Activated CD4-positive, alpha-beta T cell treated with anti-CD3 and anti-CD28 coated beads, Interleukin-2, Interleukin-6, amounts not matched to agents 100 ng/mL and 50 ng/mL, durations not matched to agents 16 hours and 8 hours (primary cell): Measurements from ENCODE around the gene DRGX.

Experiments
- DNase-seq: peaks from one replicate; pipeline ENCODE4 v3.0.0-alpha.2; 2020

The DRGX gene

DNA sequence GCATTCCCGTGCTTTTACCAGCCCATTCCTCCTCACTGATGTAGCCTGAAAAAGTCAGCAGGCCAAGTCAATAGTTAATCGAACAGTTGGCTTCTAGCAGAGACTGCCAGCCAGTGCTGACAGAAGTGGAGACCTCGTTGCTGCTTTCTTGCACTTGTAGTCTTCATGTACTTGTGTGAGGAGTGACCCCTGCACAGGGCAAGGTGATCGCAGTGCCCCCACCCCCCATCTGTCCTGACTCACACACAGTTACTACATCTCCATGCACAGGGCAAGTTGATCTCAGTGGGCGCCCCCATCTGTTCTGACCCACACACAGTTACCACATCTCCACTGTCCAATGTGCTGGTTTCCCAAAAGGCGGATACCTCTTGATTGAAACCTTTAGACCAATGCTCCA lies 62.7 kb downstream of the DRGX start:
- no peak for DNase-seq

DNA sequence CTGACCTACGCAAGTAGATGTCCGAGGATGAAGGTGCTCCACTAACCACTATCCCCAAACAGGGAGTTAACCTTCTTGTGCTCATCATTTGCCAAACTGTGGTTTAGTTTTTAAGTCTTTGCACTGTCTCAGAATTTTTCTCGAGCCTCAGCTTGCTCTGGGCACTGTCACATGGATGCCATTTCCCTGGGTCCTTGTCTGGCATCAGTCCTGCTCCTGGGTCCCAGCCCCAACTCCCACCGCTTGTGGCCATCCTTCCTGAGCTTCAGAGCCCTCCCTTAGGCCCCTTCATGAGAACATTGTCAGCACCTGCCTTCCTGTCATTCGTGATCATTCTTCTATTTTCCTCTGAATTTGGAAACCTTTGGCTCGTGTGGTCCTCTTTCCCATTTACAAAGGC lies 63.1 kb downstream of the DRGX start:
- no peak for DNase-seq

DNA sequence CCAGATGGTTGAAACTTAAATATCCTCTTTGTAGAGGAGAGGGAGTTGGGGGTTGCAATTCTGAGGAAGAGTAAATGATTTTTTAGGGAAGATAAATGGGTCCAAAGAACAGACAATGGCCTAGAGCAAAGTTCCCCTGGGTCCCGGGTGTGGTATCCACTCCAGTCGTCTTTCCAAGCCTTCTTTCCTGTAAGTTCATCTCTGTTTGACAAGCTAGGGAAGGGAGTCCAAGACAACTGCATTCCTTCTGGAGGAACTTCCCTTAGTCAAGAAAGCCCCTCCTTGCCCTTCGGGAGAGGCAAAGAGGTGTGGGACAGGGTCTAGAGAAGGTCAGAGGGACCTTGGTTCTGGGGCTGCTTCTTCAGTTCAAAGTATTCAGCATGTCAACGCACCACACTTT lies 63.6 kb downstream of the DRGX start:
- no peak for DNase-seq

DNA sequence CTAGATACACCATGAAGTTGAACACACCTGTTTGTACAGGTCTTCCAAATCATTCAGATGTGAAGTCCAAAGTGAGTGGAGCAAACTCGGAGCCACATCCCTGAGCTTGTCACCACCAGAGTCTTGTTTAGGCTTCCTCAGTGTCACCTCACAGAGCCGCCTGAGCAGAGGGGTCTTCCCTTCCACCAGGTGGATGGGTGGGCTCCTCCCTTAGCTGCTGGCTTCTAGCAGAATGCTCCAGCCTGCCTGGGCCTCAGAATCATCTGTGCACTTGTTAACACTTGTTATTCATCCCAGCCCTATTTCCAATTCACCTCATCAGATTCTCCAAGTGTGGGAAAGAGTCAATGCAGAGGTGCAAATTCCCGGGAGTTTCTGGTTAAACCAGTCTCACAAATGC lies 64.5 kb downstream of the DRGX start:
- no peak for DNase-seq

DNA sequence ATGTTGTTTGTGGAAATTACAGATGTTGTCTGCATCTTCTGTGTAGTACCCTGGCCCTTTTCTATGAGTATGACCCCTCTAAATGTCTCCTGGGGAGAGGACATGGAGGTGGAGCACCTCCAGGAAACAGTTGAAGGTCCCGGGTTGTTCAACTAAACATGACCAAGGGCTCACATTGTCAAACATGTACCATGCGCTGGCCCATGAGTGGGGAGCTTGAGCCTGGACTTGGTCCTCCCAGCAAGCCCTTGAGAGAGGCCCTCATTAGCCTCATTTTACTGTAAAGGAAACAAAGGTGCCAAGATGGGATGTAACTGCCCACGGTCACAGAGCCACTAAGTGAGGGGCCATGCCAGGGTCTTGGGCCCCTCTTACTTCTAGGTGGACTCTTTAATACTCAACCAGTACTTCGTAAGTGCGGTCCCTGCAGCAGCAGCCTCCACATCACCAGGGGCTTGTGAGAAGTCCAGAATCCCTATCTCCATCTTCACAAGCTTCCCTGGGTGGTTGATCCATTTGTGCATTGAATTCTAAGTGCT lies 65.7 kb downstream of the DRGX start:
- DNase-seq: no peak

DNA sequence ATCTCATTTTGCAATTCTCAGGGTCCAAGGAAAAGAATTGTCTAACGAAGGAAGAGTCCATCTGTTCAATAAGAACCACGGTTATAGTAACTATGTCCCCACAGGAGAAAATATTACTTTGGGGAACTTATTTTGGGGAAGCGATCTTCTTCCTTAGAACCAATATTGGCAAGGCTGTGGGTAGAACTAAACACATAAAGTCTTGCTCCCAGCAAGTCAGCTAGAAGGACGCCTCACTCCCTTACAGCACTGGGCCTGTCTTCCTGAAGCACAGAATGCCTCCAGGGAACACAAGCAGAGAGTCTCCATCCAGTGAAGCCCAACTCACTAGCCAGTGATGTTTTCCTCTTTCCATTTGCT lies 66.8 kb downstream of the DRGX start:
- DNase-seq: no peak

DNA sequence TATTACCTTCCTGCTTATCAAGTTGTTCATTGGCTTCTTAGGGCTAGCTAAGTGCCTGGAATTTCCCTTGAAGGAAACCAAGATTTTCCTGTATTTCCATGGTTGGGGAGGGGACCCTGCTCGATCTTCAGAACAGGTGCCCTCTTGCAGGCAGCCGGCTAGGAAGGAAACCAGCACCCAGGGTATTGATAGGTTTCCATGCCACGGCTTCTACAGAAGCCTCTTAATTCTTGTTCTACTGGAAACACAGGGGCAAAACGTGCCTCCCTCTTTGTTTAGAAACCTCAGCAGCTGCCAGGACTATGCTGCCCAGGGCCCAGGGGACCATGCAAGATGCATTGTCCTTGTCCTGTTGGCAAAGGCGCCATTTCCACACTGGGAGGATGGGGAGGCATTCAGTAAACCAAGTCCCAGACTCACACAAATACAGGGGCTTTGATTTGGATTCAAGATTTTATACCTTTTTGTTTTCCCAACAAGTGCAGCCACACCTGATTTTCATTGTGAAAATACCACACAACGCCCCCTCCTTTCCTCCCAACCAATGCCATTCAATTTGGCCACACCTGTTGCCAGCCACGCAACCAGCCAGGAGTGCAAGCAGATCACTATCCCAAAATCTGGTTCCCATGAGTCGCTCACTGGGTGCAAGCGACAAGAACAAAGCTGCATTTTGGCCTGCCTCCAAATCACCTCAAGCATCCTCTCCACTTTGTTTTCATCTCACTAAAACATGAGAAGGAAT lies 67.3 kb downstream of the DRGX start:
- DNase-seq: no peak

DNA sequence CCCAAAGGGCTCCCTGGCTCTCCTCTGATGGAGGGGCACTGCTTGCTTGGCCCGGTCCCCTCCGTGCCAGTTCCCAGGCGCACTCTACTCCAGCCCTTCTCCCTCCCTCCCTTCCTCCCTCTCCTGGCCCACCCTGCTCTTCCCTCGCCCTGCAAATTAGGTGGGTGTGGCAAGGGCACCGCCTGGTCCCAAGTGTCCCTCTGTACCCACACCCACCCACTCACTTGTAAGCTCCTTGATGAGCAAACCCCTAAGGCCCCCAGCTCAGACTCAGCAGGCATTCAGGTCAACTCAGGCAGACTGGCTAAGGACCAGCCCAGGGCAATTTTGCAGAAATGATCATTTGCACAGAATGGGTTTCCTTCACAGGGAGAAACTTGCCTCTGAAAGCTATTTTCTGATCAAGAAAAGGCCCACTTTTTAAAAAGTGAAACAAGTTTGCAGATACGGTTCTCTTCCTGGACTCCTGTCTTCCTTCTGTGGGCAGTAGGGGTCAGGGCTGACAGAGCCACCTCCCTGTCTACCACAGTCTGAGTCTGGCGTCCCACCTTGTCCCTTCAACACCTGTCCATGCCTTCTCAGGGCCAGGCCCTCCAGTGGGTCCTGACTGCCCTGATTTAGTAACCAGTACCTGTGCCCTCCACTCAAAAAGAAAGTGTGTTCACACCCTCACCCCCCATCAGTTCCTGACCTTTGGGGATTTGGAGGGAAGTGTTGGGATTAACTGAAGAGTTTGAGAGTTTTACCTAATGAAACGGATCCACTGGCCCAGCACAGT lies 68.7 kb downstream of the DRGX start:
- DNase-seq: no peak

DNA sequence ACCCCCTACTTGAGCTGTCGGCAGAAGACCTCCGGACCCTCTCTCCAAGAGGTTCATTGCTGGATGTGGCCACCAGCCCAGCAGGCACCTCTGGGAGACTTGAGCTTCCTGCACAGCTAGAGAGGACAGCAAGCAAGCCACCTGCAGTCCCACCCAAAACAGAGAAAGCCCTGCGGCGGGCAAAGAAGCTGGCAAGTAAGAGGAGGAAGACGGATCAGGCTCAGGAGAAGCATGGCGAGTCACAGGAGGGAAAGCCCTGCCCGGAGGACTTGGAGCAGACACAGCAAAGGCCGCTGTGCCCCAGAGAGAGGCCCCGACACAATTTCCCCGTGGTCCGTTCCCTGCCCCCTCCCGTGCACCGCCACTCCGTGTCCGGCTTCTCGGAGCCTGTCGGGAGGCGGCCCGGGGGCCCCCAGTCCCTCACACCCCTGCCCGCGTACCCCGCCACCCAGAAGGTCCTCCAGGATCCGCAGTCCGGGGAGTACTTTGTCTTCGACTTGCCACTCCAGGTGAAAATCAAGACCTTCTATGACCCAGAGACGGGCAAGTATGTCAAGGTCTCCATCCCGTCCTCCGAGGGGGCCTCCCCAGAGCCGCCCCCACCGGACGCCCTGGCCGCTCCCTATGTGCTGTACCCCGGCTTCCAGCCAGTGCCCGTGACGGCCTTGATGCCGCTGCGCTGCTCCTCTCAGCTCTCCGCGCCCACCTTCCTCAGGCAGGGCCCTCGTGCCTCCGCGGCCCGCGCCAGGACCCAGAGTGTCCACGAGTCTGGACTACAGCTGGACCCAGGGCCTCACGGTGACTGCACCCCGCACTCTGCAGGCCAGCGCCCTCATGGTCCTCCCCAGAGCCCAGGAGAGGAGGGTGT lies 69.7 kb downstream of the DRGX start:
- DNase-seq: no peak

DNA sequence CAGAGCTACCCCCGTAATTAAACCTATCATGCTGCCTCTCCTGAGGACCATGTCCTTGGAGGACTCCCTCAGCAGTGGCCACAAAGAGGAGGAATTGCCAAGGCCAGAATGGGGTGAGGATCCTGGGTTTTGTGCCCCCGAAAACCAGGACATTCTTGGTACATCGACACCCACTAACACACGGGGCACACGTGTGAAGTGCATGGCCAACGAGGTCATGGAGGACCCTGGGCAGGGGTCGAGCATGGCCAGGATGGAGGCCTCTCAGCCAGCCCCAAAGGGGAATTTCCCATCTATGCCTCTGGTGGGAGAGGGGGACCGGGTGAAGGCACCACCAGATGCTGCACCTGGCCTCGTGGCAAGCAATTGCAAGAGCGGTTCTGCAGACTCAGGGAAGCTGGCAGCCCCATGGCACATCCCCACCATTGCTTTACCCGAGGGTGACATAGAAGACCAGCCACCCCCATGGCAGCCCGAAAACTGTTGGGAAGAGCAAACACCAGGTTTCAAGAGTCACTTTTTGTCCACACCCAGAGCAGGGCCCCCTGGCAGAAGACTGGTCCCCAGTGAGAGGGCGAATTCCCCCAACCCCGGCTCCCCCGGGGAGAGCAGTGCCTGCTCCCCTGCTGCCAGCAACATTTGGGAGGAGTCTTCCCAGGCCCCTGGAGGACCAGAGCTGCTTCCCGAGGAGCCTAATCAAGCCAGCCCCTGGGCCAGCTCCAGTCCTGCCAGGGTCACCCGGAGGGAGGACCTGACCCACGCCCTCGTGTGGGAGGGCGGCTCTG lies 70.6 kb downstream of the DRGX start:
- no peak for DNase-seq

DNA sequence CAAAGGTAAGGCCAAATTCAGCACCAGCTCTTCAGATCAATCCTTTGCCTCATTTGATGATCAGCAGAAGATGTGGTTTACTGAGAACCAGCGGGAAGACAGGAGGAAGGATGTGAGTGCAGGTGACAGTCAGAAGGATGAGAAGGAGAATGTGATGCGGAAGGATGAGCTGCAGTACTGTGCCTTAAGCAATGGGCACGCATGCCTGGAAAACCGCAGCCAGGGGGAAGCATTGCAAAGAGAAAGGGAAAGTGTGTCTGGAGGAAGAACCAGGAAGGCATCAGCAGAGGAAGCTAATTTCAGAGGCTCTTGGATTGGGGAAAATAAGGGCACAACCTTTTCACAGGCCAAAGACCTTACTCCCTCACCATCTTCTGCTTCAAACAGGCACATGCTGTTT lies 71.2 kb downstream of the DRGX start:
- no peak for DNase-seq

DNA sequence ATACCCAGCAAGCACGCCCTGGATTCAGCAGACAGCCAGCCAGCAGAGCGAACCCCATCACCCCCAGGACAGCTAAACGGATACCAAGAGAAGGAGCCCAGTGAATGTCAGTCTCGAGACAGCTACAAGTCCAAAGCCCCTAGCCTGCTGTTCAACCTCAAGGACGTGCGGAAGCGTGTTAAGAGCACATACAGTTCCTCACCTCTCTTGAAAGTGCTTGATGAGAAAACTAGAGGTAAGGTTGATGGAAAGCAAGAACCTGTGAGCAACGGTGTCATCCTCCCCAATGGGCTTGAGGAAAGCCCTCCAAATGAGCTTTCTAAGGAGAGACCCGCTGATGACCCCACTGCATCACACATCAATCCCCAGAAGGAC lies 72.0 kb downstream of the DRGX start:
- no peak for DNase-seq

DNA sequence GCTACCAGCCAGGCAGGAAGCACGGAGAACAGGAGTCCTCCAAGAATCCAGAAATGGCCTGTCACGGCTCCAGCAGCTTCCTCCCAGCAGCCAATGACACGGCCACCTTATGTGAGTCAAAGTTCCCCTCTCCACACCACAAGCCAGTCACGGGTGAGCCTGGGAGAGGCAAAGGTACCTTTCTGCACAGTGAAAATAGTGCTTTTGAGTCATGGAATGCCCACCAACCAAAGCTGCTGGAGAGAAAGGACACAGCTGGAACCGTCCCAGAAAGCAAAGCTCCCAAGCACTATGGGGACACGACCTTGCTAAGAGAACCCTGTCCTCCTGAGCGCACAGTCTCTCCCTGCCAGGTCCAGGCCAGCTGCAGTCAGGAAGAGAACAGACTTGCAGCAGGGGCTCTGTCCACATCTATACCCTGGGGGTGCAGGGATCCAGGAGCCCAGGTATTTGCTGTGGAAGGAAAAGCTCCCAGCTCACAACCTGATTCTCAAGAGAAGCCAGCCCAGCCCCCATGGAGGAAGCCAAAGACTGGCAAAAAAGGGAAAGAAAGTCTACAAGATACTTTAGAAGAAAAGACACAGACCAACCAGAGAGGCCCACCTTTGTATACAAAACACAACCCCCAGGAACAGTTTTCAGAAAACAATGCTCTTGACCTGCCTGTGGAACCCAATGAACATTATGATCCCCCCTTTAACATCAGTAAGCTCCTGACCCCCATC lies 72.6 kb downstream of the DRGX start:
- no peak for DNase-seq

DNA sequence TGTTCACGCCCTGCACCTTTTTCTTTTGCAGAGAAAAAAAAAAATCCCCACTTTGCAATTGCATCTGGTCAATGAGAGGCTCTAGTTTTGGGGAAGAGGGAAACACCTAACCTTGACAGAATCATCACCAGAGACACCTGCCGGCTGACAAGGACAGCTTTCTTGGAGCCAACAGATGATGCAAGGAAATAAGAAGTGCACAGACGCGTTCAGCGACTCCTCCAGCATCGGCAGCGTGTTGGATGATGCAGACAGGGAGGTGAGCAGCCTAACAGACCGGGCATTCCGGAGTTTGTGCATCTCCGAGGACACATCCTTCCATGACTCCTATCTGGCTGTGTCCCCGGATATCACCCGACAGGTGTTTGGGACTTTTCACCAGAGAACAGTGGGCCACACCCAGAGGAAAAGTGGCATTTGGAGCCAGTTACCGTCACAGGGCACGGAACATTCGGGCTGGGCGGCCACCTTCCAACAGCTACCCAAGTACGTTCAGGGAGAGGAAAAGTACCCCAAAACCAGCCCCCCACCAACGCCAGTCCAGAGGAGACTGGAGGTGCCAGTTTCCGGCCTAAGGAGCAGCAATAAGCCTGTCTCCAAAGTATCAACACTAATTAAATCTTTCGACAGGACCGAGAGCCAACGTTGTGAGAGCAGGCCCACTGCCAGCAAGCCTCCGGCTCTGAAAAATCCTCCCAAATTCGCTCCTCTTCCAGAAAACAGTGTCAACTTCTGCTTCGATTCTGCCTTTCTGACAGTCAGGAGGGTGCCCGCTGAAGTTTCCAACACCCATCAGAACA lies 73.3 kb downstream of the DRGX start:
- no peak for DNase-seq

DNA sequence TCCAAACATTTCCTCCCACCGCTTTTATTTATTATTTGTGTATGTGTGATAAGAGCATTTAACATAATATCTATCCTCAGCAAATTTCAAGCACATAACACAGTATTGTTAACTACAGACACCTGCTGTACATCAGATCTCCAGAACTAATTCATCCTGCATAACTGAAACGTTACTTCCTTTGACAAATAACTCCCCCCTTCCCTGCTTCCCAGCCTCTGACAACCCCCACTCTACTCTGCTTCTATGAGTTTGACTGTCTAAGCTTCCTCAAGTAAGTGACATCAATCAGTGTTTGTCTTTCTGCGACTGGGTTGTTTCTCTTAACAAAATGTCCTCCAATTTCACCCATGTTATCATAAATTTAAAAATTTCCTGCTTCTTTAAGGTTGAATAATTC lies 74.9 kb downstream of the DRGX start:
- DNase-seq: no peak

DNA sequence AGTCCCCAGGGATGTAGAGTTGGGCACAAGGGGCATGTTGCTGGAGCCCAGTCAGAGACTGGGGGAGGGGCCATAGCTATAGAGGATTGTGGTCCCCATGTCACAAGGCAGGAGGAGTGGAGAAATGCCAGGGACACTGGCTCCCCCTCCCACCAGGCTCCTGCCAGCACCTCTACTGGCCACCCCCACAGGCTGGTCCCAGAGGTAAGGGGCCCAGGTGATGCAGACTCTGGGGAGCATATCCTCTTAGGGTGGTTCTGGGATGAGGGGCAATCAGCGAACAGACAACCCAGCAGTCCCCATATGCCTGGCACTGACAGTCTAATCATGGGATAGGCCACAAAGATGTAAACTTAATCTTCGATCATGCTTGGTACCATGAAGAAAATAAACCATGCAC lies 75.7 kb downstream of the DRGX start:
- DNase-seq: no peak

DNA sequence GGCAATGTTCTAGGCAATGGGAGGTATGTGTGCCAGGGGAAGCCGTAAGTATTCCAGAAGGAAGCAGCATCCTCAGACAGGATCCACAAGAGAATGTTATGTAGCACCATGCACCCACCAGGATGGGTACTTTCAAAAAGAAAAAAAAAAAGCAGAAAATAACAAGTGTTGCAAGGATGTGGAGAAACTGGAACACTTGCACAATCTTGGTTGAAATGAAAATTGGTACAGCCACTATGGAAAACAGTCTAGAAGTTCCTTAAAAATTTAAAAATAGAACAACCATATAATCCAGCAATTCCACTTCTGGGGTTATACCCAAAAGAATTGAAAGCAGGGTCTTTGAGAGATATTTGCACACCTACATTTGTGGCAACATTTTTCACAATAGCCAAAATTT lies 76.7 kb downstream of the DRGX start:
- no peak for DNase-seq

DNA sequence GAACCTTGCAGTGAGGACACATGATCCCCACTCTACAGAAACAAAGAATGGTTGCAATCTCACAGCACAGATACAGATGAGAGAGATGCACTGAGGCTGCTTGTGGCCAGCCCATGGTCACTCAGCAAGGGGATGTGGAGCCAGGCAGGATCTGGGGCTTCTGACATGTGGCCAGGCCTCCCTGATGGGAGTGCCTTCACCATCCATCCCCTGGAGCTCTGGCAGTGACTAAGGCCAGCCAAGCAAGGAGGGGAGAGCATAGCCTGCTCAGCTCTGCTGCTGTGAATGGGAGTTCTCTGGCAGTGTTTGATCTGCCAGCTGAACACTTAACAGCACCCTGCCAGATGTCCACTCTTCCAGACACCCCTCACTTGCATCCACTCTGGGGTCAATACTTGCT lies 77.1 kb downstream of the DRGX start:
- DNase-seq: no peak

DNA sequence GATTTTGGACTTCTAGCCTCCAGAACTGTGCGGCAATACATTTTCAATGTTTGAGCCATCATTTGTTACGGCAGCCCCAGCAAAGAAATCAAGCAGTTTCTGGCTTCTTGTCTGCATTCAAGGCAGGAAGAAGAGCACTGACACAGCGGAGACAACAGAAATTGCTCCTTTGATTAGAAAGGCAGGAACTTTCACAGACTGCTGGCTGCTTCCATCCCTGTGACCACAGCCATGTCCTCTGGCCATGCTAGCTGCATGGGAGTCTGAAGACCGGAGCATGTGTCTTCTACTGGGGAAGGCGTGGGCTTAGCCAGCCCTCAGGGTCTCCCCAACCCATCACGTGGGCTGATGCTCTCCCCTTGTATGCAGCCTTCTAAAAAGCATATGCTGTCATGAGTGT lies 77.9 kb downstream of the DRGX start:
- DNase-seq: no peak

DNA sequence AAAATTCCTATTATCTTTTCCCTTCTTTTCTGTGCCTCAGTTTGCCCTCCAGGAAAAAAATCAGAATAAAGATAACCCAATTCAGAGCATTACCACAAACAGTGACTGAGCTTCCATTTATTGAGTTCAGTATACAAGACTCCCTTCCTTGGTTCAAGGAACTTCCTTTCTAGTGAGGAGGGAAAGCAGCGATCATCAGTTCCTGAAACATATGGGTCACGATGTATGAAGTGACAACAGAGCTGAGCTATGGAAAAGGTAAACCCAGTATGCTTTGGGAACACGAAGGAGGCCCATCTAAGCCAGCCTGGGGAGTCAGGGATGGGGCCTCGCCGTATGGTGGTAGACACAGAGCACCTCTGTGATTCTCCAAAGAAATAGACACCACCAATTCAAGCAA lies 81.1 kb downstream of the DRGX start:
- no peak for DNase-seq
